Neural cell (in vitro differentiated cells): ENCODE data around the gene PSMB7. TPM values are rescaled to one million over a fixed set of nuclear protein-coding genes. Genes with fewer than 3 reads are reported as not detected.

Experiments
- H2AFZ ChIP-seq: fragments of 200-600, 300-800 bp; sonication (generic), shearing (Covaris generic); 2 replicates; pipeline ENCODE4 v1.6.0; 2014; ENCODE audit warnings: low read depth, mild to moderate bottlenecking, antibody characterized with exemption, low read length, moderate library complexity
- H3F3A ChIP-seq: fragments of 200-600 bp; shearing (Covaris generic); 2 replicates; pipeline ENCODE4 v1.6.1; 2016; ENCODE audit warnings: mild to moderate bottlenecking, moderate library complexity, mixed read lengths, antibody characterized with exemption, low read length; ENCODE audit not compliant: insufficient read depth, poor library complexity, severe bottlenecking
- H3K27ac ChIP-seq: fragments of 200-600, 300-800 bp; sonication (generic), shearing (Covaris generic); 2 replicates; pipeline ENCODE4 v1.5.1; 2014; ENCODE audit warnings: mild to moderate bottlenecking, low read length, moderate library complexity
- H3K27me3 ChIP-seq: fragments of 300-800, 200-600 bp; sonication (generic), shearing (Covaris generic); 2 replicates; pipeline ENCODE4 v1.6.0; 2014; ENCODE audit warnings: mild to moderate bottlenecking, low read depth, low read length, moderate library complexity; ENCODE audit not compliant: insufficient read depth
- H3K36me3 ChIP-seq: fragments of 300-800, 200-600 bp; sonication (generic), shearing (Covaris generic); 2 replicates; pipeline ENCODE4 v1.5.1; 2014; ENCODE audit warnings: mild to moderate bottlenecking, antibody characterized with exemption, low read length, moderate library complexity; ENCODE audit not compliant: insufficient read depth
- H3K4me2 ChIP-seq: fragments of 300-800, 200-600 bp; sonication (generic), shearing (Covaris generic); 2 replicates; pipeline ENCODE4 v1.6.0; 2014; ENCODE audit warnings: mild to moderate bottlenecking, low read length
- H3K4me3 ChIP-seq: fragments of 300-800, 200-600 bp; sonication (generic), shearing (Covaris generic); 2 replicates; pipeline ENCODE4 v1.5.1; 2014; ENCODE audit warnings: mild to moderate bottlenecking, low read length, moderate library complexity
- H3K79me2 ChIP-seq: fragments of 200-600 bp; shearing (Covaris generic); replicated peaks from 2 replicates; pipeline ENCODE4 v1.6.0; 2014; ENCODE audit warnings: mild to moderate bottlenecking, low read length, moderate library complexity; ENCODE audit not compliant: insufficient read depth
- H3K9ac ChIP-seq: fragments of 300-800, 200-600 bp; sonication (generic), shearing (Covaris generic); 2 replicates; pipeline ENCODE4 v1.6.1; 2016; ENCODE audit warnings: mild to moderate bottlenecking, low read length, mixed read lengths
- H3K9me2 ChIP-seq: fragments of 200-600 bp; shearing (Covaris generic); 2 replicates; pipeline ENCODE4 v1.6.1; 2016; ENCODE audit warnings: mild to moderate bottlenecking, low read length, mixed read lengths; ENCODE audit not compliant: insufficient read depth
- H3K9me3 ChIP-seq: fragments of 200-600, 300-800 bp; sonication (generic), shearing (Covaris generic); 2 replicates; pipeline ENCODE4 v1.6.1; 2016; ENCODE audit warnings: mild to moderate bottlenecking, mixed run types, low read length, moderate library complexity, mixed read lengths
- H4K20me1 ChIP-seq: fragments of 200-600 bp; shearing (Covaris generic); 2 replicates; pipeline ENCODE4 v1.6.1; 2016; ENCODE audit warnings: mild to moderate bottlenecking, mixed run types; ENCODE audit not compliant: insufficient read depth
- EP300 ChIP-seq: fragments of 450-650 bp; conservative IDR thresholded peaks from 2 replicates; pipeline ENCODE4 v1.6.1; 2014; ENCODE audit warnings: antibody characterized with exemption, mild to moderate bottlenecking, moderate library complexity; ENCODE audit not compliant: poor library complexity, severe bottlenecking
- EZH2 ChIP-seq: fragments of 200-600, 300-800 bp; shearing (Covaris generic), sonication (generic); IDR thresholded peaks from 2 replicates; pipeline ENCODE4 v1.6.1; 2014; ENCODE audit warnings: antibody characterized with exemption, low read length, borderline replicate concordance, mild to moderate bottlenecking; ENCODE audit not compliant: insufficient read depth, poor library complexity, severe bottlenecking
- MXI1 ChIP-seq: fragments of 450-650 bp; conservative IDR thresholded peaks from 2 replicates; pipeline ENCODE4 v1.6.1; 2014; ENCODE audit warnings: antibody characterized with exemption, mild to moderate bottlenecking; ENCODE audit not compliant: poor library complexity, severe bottlenecking
- POLR2AphosphoS5 ChIP-seq: IDR thresholded peaks from 2 replicates; pipeline ENCODE4 v1.6.1; 2012
- RAD21 ChIP-seq: fragments of 450-650 bp; conservative IDR thresholded peaks from 2 replicates; pipeline ENCODE4 v1.6.1; 2014; ENCODE audit warnings: antibody characterized with exemption, mild to moderate bottlenecking, moderate library complexity
- SMC3 ChIP-seq: fragments of 450-650 bp; conservative IDR thresholded peaks from 2 replicates; pipeline ENCODE4 v1.6.1; 2014; ENCODE audit warnings: antibody characterized with exemption, mild to moderate bottlenecking, moderate library complexity; ENCODE audit not compliant: poor library complexity
- TAF1 ChIP-seq: IDR thresholded peaks from 2 replicates; pipeline ENCODE4 v1.6.1; 2012; ENCODE audit warnings: low read depth
- polyA plus RNA-seq: library from polyadenylated mRNA; depleted of rRNA; stranded (reverse); fragments of >200 nt; gene quantifications from 2 replicates; pipeline ENCODE4 v1.2.3, GENCODE V29; 2014
- TF ChIP-seq, protein P1 (sequence below): IDR thresholded peaks from 2 replicates; pipeline ENCODE4 v1.6.1; 2012; ENCODE audit warnings: borderline replicate concordance
- TF ChIP-seq, protein P2 (sequence below): fragments of 450-650 bp; IDR thresholded peaks from 2 replicates; pipeline ENCODE4 v1.5.1; 2014; ENCODE audit warnings: antibody characterized with exemption, mild to moderate bottlenecking, moderate library complexity; ENCODE audit not compliant: poor library complexity, severe bottlenecking

PSMB7 gene
- polyA plus RNA-seq, 1 donor from 2014 or later: 363 TPM

DNA sequence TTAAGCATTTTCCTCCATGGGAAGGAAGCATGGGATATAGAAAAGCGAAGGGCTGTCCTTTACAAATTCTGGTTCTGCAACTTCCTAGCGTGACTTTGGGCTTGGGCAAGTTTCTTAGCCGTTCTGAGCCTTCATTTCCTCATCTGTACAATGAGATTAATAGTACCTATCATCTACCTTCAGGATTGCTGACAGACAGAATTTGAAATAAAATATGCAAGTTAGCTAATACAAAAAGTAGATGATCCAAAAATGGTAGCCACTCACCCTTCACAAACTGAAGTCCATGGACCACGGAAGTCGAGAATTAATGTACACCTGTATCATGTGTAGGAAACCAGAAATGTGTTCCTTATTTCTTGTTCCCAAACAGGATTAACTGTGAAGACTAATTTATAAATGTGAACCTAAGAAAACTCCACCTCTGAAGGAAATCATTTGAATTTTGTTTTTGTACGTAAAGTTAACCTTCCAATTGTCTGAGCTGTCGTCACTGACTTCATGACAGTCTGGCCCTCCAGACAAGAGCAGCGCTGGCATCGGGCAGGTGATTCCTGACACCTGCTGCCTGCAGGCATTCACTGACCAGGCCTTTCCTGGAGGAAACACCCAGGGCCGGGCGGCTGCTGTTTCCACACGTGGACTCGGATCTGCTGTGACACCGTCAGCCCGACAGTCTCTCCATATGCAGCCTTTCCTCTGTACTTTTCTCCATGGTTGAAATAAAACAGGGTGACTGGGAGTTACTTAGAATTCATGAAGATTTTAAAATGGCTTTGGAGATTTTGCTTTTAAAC lies 63.4 kb downstream of the PSMB7 start:
- Histone ChIP-seq H3K36me3 (peaks cover 5% of the 10 kb centered on the region), H3K9me3 (no peaks in the 10 kb centered on the region), H3K4me2 (no peak overlapping the region), H3K4me3 (no peak overlapping the region), H2AFZ (no peak overlapping the region), H3K27me3 (no peaks in the 10 kb centered on the region), H3K9ac (no peak overlapping the region), H3F3A (no peaks in the 10 kb centered on the region), H3K27ac (no peak overlapping the region), H3K79me2 (no peaks in the 10 kb centered on the region), H3K9me2 (no peaks in the 10 kb centered on the region), H4K20me1 (no peaks in the 10 kb centered on the region)
- TF ChIP-seq, protein P1, sequence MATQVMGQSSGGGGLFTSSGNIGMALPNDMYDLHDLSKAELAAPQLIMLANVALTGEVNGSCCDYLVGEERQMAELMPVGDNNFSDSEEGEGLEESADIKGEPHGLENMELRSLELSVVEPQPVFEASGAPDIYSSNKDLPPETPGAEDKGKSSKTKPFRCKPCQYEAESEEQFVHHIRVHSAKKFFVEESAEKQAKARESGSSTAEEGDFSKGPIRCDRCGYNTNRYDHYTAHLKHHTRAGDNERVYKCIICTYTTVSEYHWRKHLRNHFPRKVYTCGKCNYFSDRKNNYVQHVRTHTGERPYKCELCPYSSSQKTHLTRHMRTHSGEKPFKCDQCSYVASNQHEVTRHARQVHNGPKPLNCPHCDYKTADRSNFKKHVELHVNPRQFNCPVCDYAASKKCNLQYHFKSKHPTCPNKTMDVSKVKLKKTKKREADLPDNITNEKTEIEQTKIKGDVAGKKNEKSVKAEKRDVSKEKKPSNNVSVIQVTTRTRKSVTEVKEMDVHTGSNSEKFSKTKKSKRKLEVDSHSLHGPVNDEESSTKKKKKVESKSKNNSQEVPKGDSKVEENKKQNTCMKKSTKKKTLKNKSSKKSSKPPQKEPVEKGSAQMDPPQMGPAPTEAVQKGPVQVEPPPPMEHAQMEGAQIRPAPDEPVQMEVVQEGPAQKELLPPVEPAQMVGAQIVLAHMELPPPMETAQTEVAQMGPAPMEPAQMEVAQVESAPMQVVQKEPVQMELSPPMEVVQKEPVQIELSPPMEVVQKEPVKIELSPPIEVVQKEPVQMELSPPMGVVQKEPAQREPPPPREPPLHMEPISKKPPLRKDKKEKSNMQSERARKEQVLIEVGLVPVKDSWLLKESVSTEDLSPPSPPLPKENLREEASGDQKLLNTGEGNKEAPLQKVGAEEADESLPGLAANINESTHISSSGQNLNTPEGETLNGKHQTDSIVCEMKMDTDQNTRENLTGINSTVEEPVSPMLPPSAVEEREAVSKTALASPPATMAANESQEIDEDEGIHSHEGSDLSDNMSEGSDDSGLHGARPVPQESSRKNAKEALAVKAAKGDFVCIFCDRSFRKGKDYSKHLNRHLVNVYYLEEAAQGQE: no peak
- TF ChIP-seq RAD21 (no peak), EZH2 (no peak), SMC3 (no peak)

DNA sequence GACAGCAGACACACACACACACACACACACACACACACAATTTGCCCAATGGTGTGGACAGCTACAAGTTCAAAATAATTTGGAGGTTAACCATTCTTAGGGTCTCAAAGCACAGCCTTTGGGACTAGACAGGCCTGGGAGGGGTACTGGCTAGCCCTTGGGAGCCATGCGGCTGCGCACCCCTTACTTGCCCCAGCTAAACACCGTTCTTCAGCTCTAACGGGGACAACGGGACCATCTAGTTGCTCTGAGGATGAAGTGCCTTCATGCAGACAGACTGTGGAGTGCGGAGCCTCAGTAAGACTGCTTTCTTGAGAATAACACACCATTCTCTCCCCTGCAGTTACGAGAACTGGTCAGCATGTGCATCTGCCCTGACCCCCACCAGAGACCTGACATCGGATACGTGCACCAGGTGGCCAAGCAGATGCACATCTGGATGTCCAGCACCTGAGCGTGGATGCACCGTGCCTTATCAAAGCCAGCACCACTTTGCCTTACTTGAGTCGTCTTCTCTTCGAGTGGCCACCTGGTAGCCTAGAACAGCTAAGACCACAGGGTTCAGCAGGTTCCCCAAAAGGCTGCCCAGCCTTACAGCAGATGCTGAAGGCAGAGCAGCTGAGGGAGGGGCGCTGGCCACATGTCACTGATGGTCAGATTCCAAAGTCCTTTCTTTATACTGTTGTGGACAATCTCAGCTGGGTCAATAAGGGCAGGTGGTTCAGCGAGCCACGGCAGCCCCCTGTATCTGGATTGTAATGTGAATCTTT lies 64.6 kb downstream of the PSMB7 start:
- H3K9me3 ChIP-seq: no peaks in the 10 kb centered on the region
- H2AFZ ChIP-seq: no peak overlapping the region
- no peak overlapping the region for H3K9ac ChIP-seq
- H3K79me2 ChIP-seq: no peaks in the 10 kb centered on the region
- no peaks in the 10 kb centered on the region for H3K36me3 ChIP-seq
- no peak overlapping the region for H3K4me2 ChIP-seq
- TF ChIP-seq, protein P1: no peak
- TF ChIP-seq POLR2AphosphoS5 (no peak), EZH2 (no peak), TAF1 (no peak), EP300 (no peak), SMC3 (no peak), RAD21 (no peak), MXI1 (no peak)
- TF ChIP-seq, protein P2, sequence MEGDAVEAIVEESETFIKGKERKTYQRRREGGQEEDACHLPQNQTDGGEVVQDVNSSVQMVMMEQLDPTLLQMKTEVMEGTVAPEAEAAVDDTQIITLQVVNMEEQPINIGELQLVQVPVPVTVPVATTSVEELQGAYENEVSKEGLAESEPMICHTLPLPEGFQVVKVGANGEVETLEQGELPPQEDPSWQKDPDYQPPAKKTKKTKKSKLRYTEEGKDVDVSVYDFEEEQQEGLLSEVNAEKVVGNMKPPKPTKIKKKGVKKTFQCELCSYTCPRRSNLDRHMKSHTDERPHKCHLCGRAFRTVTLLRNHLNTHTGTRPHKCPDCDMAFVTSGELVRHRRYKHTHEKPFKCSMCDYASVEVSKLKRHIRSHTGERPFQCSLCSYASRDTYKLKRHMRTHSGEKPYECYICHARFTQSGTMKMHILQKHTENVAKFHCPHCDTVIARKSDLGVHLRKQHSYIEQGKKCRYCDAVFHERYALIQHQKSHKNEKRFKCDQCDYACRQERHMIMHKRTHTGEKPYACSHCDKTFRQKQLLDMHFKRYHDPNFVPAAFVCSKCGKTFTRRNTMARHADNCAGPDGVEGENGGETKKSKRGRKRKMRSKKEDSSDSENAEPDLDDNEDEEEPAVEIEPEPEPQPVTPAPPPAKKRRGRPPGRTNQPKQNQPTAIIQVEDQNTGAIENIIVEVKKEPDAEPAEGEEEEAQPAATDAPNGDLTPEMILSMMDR: no peak
- H3K27me3 ChIP-seq: no peaks in the 10 kb centered on the region
- no peaks in the 10 kb centered on the region for H4K20me1 ChIP-seq
- H3K9me2 ChIP-seq: no peaks in the 10 kb centered on the region
- H3K27ac ChIP-seq: no peak overlapping the region
- H3F3A ChIP-seq: no peaks in the 10 kb centered on the region
- no peak overlapping the region for H3K4me3 ChIP-seq
